ENCODE results near the gene CLTRN.

DNA sequence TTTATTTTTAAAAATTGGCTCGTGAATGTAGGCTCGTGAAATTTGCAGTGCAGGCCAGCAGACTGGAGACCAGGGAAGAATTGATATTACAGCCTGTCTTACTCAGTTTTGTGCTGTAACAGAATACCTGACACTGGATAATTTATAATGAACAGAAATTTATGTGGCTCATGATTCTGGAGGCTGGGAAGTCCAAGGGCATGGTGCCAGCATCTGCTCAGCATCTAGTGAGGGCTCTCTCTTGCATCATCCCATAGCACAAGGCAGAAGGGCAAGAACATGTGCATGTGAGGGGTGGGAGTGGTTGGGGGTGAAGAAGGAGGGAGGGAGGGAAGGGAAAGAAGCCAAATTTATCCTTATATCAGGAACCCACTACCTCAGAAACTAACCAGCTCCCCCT, 13.7 kb upstream of the CLTRN start:
- no peak for TF ChIP-seq CTCF (IDR thresholded peaks at IDR 0.05; ENCODE audit: borderline replicate concordance, extremely low read depth, low read length, poor library complexity, severe bottlenecking)
- TF ChIP-seq EZH2 (IDR thresholded peaks at IDR 0.05; ENCODE audit: borderline replicate concordance, low read depth, low read length, severe bottlenecking), result no peak
